HCT116 (cell line): Measurements from ENCODE around the gene DDX39A. TPM values are rescaled to one million over a fixed set of nuclear protein-coding genes. Genes with fewer than 3 reads are reported as not detected.

Experiments used
- ATAC-seq: fragments of 200-7000 bp; cut with Tn5 transposase; 2 replicates; pipeline ENCODE4 v1.9.1; 2020; ENCODE audit warnings: mild to moderate bottlenecking, moderate library complexity
- BruUV-seq: library from RNA; stranded (reverse); fragments of 400-500 nt; replicated peaks from 2 replicates; lab custom pipeline; 2021; lab: Mats Ljungman, UMichigan
- CTCF ChIA-PET: fragments of 300-600 bp; sonication (Branson Sonifier 250); formaldehyde crosslinking; loops from one replicate; lab custom pipeline; 2021; ENCODE audit warnings: antibody characterized with exemption; lab: Charles Lee
- POLR2A ChIA-PET: fragments of 300-600, 350-600 bp; sonication (Branson Sonifier 250); formaldehyde crosslinking; loops from one replicate; lab custom pipeline; 2021; ENCODE audit warnings: antibody characterized with exemption; lab: Charles Lee
- RAD21 ChIA-PET, 2 experiments: fragments of 300-600 bp; sonication (Branson Sonifier 250); formaldehyde crosslinking; loops; one replicate each; lab custom pipeline; 2023; ENCODE audit warnings: low total read pairs in 2 of 2; ENCODE audit not compliant: uncharacterized antibody in 2 of 2, unreplicated experiment in 2 of 2, low non-redundant PET in 1 of 2; lab: Charles Lee
- DNase-seq: peaks from one replicate; pipeline ENCODE4 v3.0.0-alpha.2; 2010; ENCODE audit warnings: low read depth, low spot score
- H2AFZ ChIP-seq: fragments of 200-600 bp; shearing (Covaris generic), sonication (generic); 2 replicates; pipeline ENCODE4 v1.6.1; 2017; ENCODE audit warnings: low read depth, mixed run types, mixed read lengths, antibody characterized with exemption, low read length; ENCODE audit not compliant: poor library complexity, severe bottlenecking
- H3K27ac ChIP-seq: 2 replicates; pipeline ENCODE4 v1.5.1; 2012; ENCODE audit warnings: low read depth, low read length
- H3K27me3 ChIP-seq: fragments of 200-600 bp; sonication (generic); 2 replicates; pipeline ENCODE4 v1.6.1; 2016; ENCODE audit warnings: mixed run types, low read length, mixed read lengths; ENCODE audit not compliant: insufficient read depth
- H3K36me3 ChIP-seq, 2 experiments: fragments of 200-500 bp in 1 of 2; fragments of 200-600 bp in 1 of 2; sonication (Bioruptor generic) in 1 of 2; sonication (generic) in 1 of 2; 2 replicates each; pipeline versions ENCODE4 v1.5.1 to v1.6.1; 2014 to 2016; ENCODE audit warnings: low read length in 2 of 2, inconsistent platforms in 1 of 2, mixed read lengths in 1 of 2, mixed run types in 1 of 2; ENCODE audit not compliant: insufficient read depth in 2 of 2, control insufficient read depth in 1 of 2
- H3K4me1 ChIP-seq, 2 experiments: fragments of 200-600 bp in 1 of 2; sonication (generic) in 1 of 2; 2 replicates each; pipeline versions ENCODE4 v1.5.1 to v1.6.1; 2012 to 2017; ENCODE audit warnings: low read length in 2 of 2, inconsistent platforms in 1 of 2, mild to moderate bottlenecking in 1 of 2, mixed read lengths in 1 of 2, mixed run types in 1 of 2, moderate library complexity in 1 of 2; ENCODE audit not compliant: insufficient read depth in 2 of 2, control insufficient read depth in 1 of 2
- H3K4me2 ChIP-seq: fragments of 200-600 bp; sonication (generic); 2 replicates; pipeline ENCODE4 v1.6.1; 2017; ENCODE audit warnings: mixed run types, low read length, mixed read lengths
- H3K4me3 ChIP-seq, 2 experiments: fragments of 200-600 bp in 1 of 2; sonication (generic) in 1 of 2; replicated peaks in 1 of 2; 2 replicates each; pipeline ENCODE4 v1.5.1; 2011 to 2016; ENCODE audit warnings: low read length in 2 of 2, control low read depth in 1 of 2, low read depth in 1 of 2, mild to moderate bottlenecking in 1 of 2, mixed read lengths in 1 of 2, mixed run types in 1 of 2
- H3K79me2 ChIP-seq: fragments of 200-600 bp; sonication (generic); 2 replicates; pipeline ENCODE4 v1.6.1; 2017; ENCODE audit warnings: mild to moderate bottlenecking, mixed run types, low read length, moderate library complexity, mixed read lengths; ENCODE audit not compliant: insufficient read depth
- H3K9ac ChIP-seq: fragments of 200-600 bp; sonication (generic); 2 replicates; pipeline ENCODE4 v1.6.1; 2016; ENCODE audit warnings: low read length, mixed read lengths
- H3K9me2 ChIP-seq: fragments of 200-600 bp; sonication (generic), shearing (Covaris generic); 2 replicates; pipeline ENCODE4 v1.6.1; 2017; ENCODE audit warnings: mixed run types, mild to moderate bottlenecking, moderate library complexity; ENCODE audit not compliant: insufficient read depth
- H3K9me3 ChIP-seq, 2 experiments: fragments of 200-500 bp in 1 of 2; fragments of 200-600 bp in 1 of 2; sonication (Bioruptor generic) in 1 of 2; sonication (generic) in 1 of 2; 2 replicates each; pipeline ENCODE4 v1.6.1; 2014 to 2017; ENCODE audit warnings: low read length in 2 of 2, mixed read lengths in 2 of 2, inconsistent platforms in 1 of 2, low read depth in 1 of 2, mild to moderate bottlenecking in 1 of 2, mixed run types in 1 of 2, moderate library complexity in 1 of 2; ENCODE audit not compliant: control insufficient read depth in 1 of 2, insufficient read depth in 1 of 2
- H4K20me1 ChIP-seq: fragments of 200-600 bp; sonication (generic), shearing (Covaris generic); 2 replicates; pipeline ENCODE4 v1.6.1; 2017; ENCODE audit warnings: mixed run types, mild to moderate bottlenecking, moderate library complexity; ENCODE audit not compliant: insufficient read depth
- ATF3 ChIP-seq: IDR thresholded peaks from 2 replicates; pipeline ENCODE4 v1.6.1; 2012
- CBX3 ChIP-seq: IDR thresholded peaks from 2 replicates; pipeline ENCODE4 v1.6.1; 2012; ENCODE audit warnings: low read depth
- CEBPB ChIP-seq: IDR thresholded peaks from 2 replicates; pipeline ENCODE4 v1.6.1; 2012; ENCODE audit warnings: low read depth
- EGR1 ChIP-seq: IDR thresholded peaks from 2 replicates; pipeline ENCODE4 v1.6.1; 2012; ENCODE audit warnings: low read depth
- EZH2phosphoT487 ChIP-seq: fragments of 200-600 bp; IDR thresholded peaks from 2 replicates; pipeline ENCODE4 v1.6.1; 2018; ENCODE audit warnings: antibody characterized with exemption, borderline replicate concordance
- JUND ChIP-seq: IDR thresholded peaks from 2 replicates; pipeline ENCODE4 v1.6.1; 2012
- POLR2AphosphoS5 ChIP-seq: IDR thresholded peaks from 2 replicates; pipeline ENCODE4 v1.6.1; 2011; ENCODE audit warnings: mild to moderate bottlenecking, low read depth, low read length, moderate library complexity
- SIN3A ChIP-seq: IDR thresholded peaks from 2 replicates; pipeline ENCODE4 v1.6.1; 2012; ENCODE audit warnings: low read depth
- SP1 ChIP-seq: IDR thresholded peaks from 2 replicates; pipeline ENCODE4 v1.6.1; 2012; ENCODE audit warnings: low read depth
- SRF ChIP-seq: IDR thresholded peaks from 2 replicates; pipeline ENCODE4 v1.6.1; 2012; ENCODE audit warnings: low read depth
- ZNF274 ChIP-seq: fragments of 200-500 bp; sonication (Bioruptor generic); IDR thresholded peaks from 2 replicates; pipeline ENCODE4 v1.6.1; 2014; ENCODE audit warnings: mild to moderate bottlenecking, low read depth, low read length, inconsistent platforms
- intact Hi-C: fragments of 100-400 bp; cut with micrococcal nuclease; formaldehyde crosslinking; loops from 2 replicates; pipeline ENCODE4 v1.10.0; 2022
- total RNA-seq: library from RNA; stranded (reverse); gene quantifications from one replicate; pipeline ENCODE4 v1.2.1, GENCODE V29; 2021; ENCODE audit not compliant: unreplicated experiment

DDX39A gene
- total RNA-seq, 1 experiment from 2014 or later, result 152 TPM

- no TSS peak for BruUV-seq
- ChIA-PET CTCF (no interaction called here), RAD21 (no interaction called here)
Observed at GRCh38 chr19:14408491-14409145, 10.5 kb downstream of the DDX39A start.

More at GRCh38 chr19:14408491-14409145, 10.5 kb downstream of the DDX39A start:
- Histone ChIP-seq H3K27me3 (no peaks in the 10 kb centered on the region), H3K4me2 (no peak overlapping the region), H3K27ac (no peak overlapping the region), H3K9me2 (no peaks in the 10 kb centered on the region), H3K36me3 (peaks cover 42 to 77% of the 10 kb centered on the region in 2 experiments), H3K4me1 (peaks cover 9 to 17% of the 10 kb centered on the region in 2 experiments; a peak in 3 of 4 replicates), H3K79me2 (peaks cover 41% of the 10 kb centered on the region), H2AFZ (no peak overlapping the region), H4K20me1 (peaks cover 3% of the 10 kb centered on the region; the same call in 1 of the 2 replicates), H3K9me3 (no peaks in the 10 kb centered on the region), H3K4me3 (no peak overlapping the region), H3K9ac (no peak overlapping the region)
- TF ChIP-seq POLR2AphosphoS5 (no peak), EGR1 (no peak), EZH2phosphoT487 (no peak), CBX3 (no peak), JUND (no peak), CEBPB (no peak), ZNF274 (no peak), SP1 (no peak), SIN3A (no peak), ATF3 (no peak), SRF (no peak)
- intact Hi-C loops, result loop anchor here (5.0 kb wide), 1 partner anchor 271 kb away; the partner anchor contains the start of gene ASF1B
- DNase-seq (no peak), ATAC-seq (no peak)
- POLR2A ChIA-PET, result no interaction called here
